Measurements from ENCODE around the gene PRXL2A. TPM values are rescaled to one million over a fixed set of nuclear protein-coding genes. Genes with fewer than 3 reads are reported as not detected.
A peak's percentile ranks its signal among the peaks of the same experiment; 100 is the strongest.
"Not testable (repeated sequence)": the region's sequence is repeated elsewhere in the genome, so short reads cannot be mapped to it uniquely, and the experiment has no call there.

The PRXL2A gene, protein sequence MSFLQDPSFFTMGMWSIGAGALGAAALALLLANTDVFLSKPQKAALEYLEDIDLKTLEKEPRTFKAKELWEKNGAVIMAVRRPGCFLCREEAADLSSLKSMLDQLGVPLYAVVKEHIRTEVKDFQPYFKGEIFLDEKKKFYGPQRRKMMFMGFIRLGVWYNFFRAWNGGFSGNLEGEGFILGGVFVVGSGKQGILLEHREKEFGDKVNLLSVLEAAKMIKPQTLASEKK
- total RNA-seq (2012; rRNA removed) (0.90 and 1.1 TPM in 2 replicates), polyA plus RNA-seq (2012; rRNA removed) (0.60 and 0.92 TPM in 2 replicates), Bru-seq, nascent RNA (percentile 24 among the genes with signal in this experiment), BruChase-seq, experiment 1, labeled RNA remaining after a 6-hour chase (percentile 38 among the genes with signal in this experiment), BruChase-seq, experiment 2, labeled RNA remaining after a 2-hour chase (percentile 32 among the genes with signal in this experiment)
- 0.19 and 0.36 TPM in 2 replicates for polyA plus RNA-seq (2012; cell fraction: cytosol; rRNA removed)
- 0.10 and 0.17 TPM in 2 replicates for polyA plus RNA-seq (2012; cell fraction: nucleus; rRNA removed; ENCODE audit: low replicate concordance)
- long read RNA-seq, full-length matches to known transcripts, result 3 of 3 reads
- long read RNA-seq, partial matches to known transcripts, result 0 of 3 reads
- long read RNA-seq, other reads (novel, unspliced or antisense), result 0 of 3 reads

DNA sequence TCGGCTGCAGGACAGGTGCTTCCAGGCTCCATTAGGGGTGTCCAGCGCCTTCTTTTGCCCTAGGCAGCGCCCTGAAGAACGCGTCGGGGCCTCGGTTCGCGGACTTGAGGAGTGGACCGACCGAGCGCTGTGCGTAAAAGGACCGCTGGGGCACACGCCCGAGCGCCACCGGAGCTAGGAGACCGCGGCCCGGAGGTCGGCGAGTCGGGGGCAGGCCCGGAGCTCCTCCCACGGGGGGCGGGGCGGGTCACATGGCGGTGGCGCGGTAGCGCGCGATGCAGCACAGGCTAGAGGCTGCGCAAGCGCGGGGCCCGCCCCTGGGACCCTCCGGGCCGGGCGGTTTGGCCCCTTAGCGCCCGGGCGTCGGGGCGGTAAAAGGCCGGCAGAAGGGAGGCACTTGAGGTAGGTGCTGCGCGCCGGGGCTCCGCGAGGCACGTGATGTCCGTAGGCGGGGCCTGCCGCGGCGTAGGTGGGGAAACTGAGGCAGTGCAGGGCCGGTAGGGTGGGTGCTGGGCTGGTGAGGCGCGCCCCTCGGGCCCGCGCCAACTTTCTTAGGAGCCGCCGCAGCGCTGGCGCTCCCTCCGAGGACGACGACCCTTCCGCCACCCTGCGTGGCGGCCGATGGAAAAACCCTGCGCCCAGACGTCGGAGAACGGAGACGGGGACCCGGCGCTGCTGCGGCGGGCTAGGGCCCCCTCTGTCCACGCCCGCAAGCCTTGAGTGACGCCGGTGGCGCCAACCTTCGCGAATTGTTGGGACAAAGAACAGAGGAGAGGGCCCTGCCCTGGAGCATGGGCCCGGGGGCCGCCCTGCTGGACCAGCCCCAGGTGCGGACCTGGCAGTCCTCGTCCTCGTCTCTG lies at the start of gene PRXL2A:
PRXL2A (plus strand) TSS at position 310 of the 860 bp plus-strand sequence. CDS start 11,917 bp downstream, outside the sequence.
- dilution Hi-C loops (cut with HindIII; ENCODE audit: low sequenced_read_pairs, unreplicated experiment), result no loop called here

DNA sequence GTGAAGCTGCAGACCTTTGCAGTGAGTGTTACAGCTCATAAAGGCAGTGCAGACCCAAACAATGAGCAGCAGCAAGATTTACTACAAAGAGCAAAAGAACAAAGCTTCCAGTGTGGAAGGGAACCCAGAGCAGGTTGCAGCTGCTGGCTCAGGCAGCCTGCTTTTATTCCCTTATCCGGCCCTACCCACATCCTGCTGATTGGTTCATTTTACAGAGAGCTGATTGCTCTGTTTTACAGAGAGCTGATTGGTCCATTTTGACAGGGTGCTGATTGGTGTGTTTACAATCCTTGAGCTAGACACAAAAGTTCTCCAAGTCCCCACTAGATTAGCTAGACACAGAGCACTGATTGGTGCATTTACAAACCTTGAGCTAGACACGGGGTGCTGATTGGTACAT lies 49.4 kb upstream of the PRXL2A start:
- H4K91ac ChIP-seq (ENCODE audit: insufficient read depth, low read depth, low read length); H3K4me3 ChIP-seq (ENCODE audit: insufficient read depth, low read depth, low read length); H3K4me2 ChIP-seq (ENCODE audit: low read depth, low read length); H3K9ac ChIP-seq (ENCODE audit: low read depth, low read length); H2BK120ac ChIP-seq (ENCODE audit: low read depth, low read length); H3K18ac ChIP-seq (ENCODE audit: low read depth, low read length); CTCF ChIA-PET; dilution Hi-C loops (cut with HindIII; ENCODE audit: low sequenced_read_pairs, unreplicated experiment); H3K36me3 ChIP-seq (ENCODE audit: control insufficient read depth, insufficient read depth, low read length); H2AK9ac ChIP-seq (replicated peaks; ENCODE audit: low read depth, low read length, poor library complexity); H2BK5ac ChIP-seq (ENCODE audit: low read depth, low read length, poor library complexity, severe bottlenecking); POLR2A ChIA-PET (ENCODE audit: unreplicated experiment); ATAC-seq (ENCODE audit: low read depth); H3K4me1 ChIP-seq (ENCODE audit: control insufficient read depth, insufficient read depth, low read length); H3K9me1 ChIP-seq (ENCODE audit: insufficient read depth, low read length); H4K8ac ChIP-seq (ENCODE audit: low read depth in 2 of 2, low read length in 2 of 2); H3K4ac ChIP-seq (ENCODE audit: low read depth, low read length); H2AK5ac ChIP-seq (ENCODE audit: low read depth, low read length); H3K56ac ChIP-seq (ENCODE audit: extremely low read depth, insufficient read depth, low read length); H3K79me1 ChIP-seq (ENCODE audit: low read depth in 1 of 2, low read length in 2 of 2); BruUV-seq (replicated peaks); in situ Hi-C loops (cut with MboI; ENCODE audit: low sequenced_read_pairs); H3K9me3 ChIP-seq (ENCODE audit: control insufficient read depth, insufficient read depth, low read length); H2BK20ac ChIP-seq (ENCODE audit: low read depth, low read length); H4K5ac ChIP-seq (ENCODE audit: low read depth, low read length); H3K23ac ChIP-seq (ENCODE audit: low read depth, low read length); H3K27ac ChIP-seq (ENCODE audit: insufficient read depth, low read length); H4K20me1 ChIP-seq (ENCODE audit: insufficient read depth, low read length); H2AFZ ChIP-seq (replicated peaks; ENCODE audit: low read length, poor library complexity); DNase-seq; H2BK15ac ChIP-seq (ENCODE audit: low read depth, low read length); intact Hi-C loops (cut with micrococcal nuclease); H3K14ac ChIP-seq (replicated peaks; ENCODE audit: low read depth, low read length): not testable (repeated sequence)
- no CpG with 5 or more reads among the region's 2 CpGs for WGBS, 2 experiments (ENCODE audit: extremely low coverage in 2 of 2, insufficient read length in 1 of 2)
- H3K27me3 ChIP-seq (ENCODE audit: control insufficient read depth, insufficient read depth, low read length), result peaks cover 16% of the 10 kb centered on the region

More for the DNA sequence above, at the start of gene PRXL2A:
- Histone ChIP-seq H3K79me1 (ENCODE audit: low read depth in 1 of 2, low read length in 2 of 2) (no peaks in the 10 kb centered on the region), H3K23ac (ENCODE audit: low read depth, low read length) (no peak within 1 kb of the TSS), H3K27me3 (ENCODE audit: control insufficient read depth, insufficient read depth, low read length) (peaks cover 18% of the 10 kb centered on the region), H2AK5ac (ENCODE audit: low read depth, low read length) (no peak within 1 kb of the TSS), H3K9ac (ENCODE audit: low read depth, low read length) (no peak within 1 kb of the TSS), H3K36me3 (ENCODE audit: control insufficient read depth, insufficient read depth, low read length) (no peaks in the 10 kb centered on the region), H2AFZ (replicated peaks; ENCODE audit: low read length, poor library complexity) (peak within 1 kb of the TSS; percentile 84), H3K14ac (replicated peaks; ENCODE audit: low read depth, low read length) (no peak within 1 kb of the TSS), H4K91ac (ENCODE audit: insufficient read depth, low read depth, low read length) (no peak within 1 kb of the TSS), H2AK9ac (replicated peaks; ENCODE audit: low read depth, low read length, poor library complexity) (peak within 1 kb of the TSS; percentile 75), H3K4me1 (ENCODE audit: control insufficient read depth, insufficient read depth, low read length) (peaks cover 2% of the 10 kb centered on the region; the same call in 1 of the 2 replicates), H3K4me2 (ENCODE audit: low read depth, low read length) (peak within 1 kb of the TSS; percentile 68; the same call in 1 of the 2 replicates), H3K9me3 (ENCODE audit: control insufficient read depth, insufficient read depth, low read length) (no peaks in the 10 kb centered on the region), H2BK5ac (ENCODE audit: low read depth, low read length, poor library complexity, severe bottlenecking) (no peak within 1 kb of the TSS), H3K18ac (ENCODE audit: low read depth, low read length) (no peak within 1 kb of the TSS), H2BK120ac (ENCODE audit: low read depth, low read length) (no peak within 1 kb of the TSS), H3K9me1 (ENCODE audit: insufficient read depth, low read length) (peaks cover 3% of the 10 kb centered on the region; the same call in 1 of the 2 replicates), H3K4me3 (ENCODE audit: insufficient read depth, low read depth, low read length) (peak within 1 kb of the TSS; percentile 43), H2BK15ac (ENCODE audit: low read depth, low read length) (no peak within 1 kb of the TSS), H3K56ac (ENCODE audit: extremely low read depth, insufficient read depth, low read length) (no peak within 1 kb of the TSS), H4K20me1 (ENCODE audit: insufficient read depth, low read length) (no peaks in the 10 kb centered on the region), H4K8ac (ENCODE audit: low read depth in 2 of 2, low read length in 2 of 2) (no peak within 1 kb of the TSS), H4K5ac (ENCODE audit: low read depth, low read length) (no peak within 1 kb of the TSS), H3K27ac (ENCODE audit: insufficient read depth, low read length) (no peak within 1 kb of the TSS), H3K4ac (ENCODE audit: low read depth, low read length) (no peak within 1 kb of the TSS), H2BK20ac (ENCODE audit: low read depth, low read length) (no peak within 1 kb of the TSS)
- in situ Hi-C loops (cut with MboI; ENCODE audit: low sequenced_read_pairs) (no loop called here), intact Hi-C loops (cut with micrococcal nuclease) (no loop called here)
- BruUV-seq (replicated peaks), result no TSS peak
- ATAC-seq (ENCODE audit: low read depth), result peak; percentile 87
- TF ChIP-seq MAFK (IDR thresholded peaks at IDR 0.05; ENCODE audit: low read depth, low read length), result no peak
- TF ChIP-seq, protein P1, sequence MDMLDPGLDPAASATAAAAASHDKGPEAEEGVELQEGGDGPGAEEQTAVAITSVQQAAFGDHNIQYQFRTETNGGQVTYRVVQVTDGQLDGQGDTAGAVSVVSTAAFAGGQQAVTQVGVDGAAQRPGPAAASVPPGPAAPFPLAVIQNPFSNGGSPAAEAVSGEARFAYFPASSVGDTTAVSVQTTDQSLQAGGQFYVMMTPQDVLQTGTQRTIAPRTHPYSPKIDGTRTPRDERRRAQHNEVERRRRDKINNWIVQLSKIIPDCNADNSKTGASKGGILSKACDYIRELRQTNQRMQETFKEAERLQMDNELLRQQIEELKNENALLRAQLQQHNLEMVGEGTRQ (IDR thresholded peaks at IDR 0.05; ENCODE audit: low read depth, low read length), result peak; percentile 57
- ChIA-PET POLR2A (ENCODE audit: unreplicated experiment) (no interaction called here), CTCF (no interaction called here)
- no peak for DNase-seq
- 3% methylated on average over 38 of the region's 96 CpGs; no CpG with 5 or more reads in 1 of the 2 experiments for WGBS, 2 experiments (ENCODE audit: extremely low coverage in 2 of 2, insufficient read length in 1 of 2)

Data from IMR-90 (cell line).